C4-2B (cell line): Measurements from ENCODE around the gene ORC2.

ENCODE experiments used
- H3K27ac ChIP-seq: fragments of 450-650 bp; 2 replicates; pipeline ENCODE4 v1.5.1; 2017
- ZFX ChIP-seq: fragments of 450-650 bp; IDR thresholded peaks from 2 replicates; pipeline ENCODE4 v1.6.1; 2017
- TF ChIP-seq, protein P1 (sequence below): fragments of 450-650 bp; conservative IDR thresholded peaks from 2 replicates; pipeline ENCODE4 v1.5.1; 2017; ENCODE audit warnings: mild to moderate bottlenecking

ORC2 gene

DNA sequence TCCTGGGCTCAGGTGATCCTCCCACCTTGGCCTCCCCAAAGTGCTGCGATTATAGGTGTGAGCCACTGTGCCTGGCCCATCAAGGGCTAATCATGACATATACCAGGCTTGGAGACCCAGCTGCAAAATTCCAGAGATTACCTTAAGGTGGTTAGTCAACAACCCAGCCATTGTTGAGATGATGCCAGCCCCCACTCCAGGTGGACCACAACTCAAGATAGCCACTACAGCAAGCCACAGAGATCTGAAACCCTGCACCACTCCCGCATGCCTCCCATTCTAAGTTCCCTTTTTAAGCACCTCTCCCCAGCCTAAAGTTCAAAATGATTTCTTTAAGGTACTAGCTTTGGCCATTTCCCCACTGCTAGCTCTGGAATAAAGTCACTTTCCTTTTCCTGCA lies 94.4 kb downstream of the ORC2 start:
- TF ChIP-seq, protein P1, sequence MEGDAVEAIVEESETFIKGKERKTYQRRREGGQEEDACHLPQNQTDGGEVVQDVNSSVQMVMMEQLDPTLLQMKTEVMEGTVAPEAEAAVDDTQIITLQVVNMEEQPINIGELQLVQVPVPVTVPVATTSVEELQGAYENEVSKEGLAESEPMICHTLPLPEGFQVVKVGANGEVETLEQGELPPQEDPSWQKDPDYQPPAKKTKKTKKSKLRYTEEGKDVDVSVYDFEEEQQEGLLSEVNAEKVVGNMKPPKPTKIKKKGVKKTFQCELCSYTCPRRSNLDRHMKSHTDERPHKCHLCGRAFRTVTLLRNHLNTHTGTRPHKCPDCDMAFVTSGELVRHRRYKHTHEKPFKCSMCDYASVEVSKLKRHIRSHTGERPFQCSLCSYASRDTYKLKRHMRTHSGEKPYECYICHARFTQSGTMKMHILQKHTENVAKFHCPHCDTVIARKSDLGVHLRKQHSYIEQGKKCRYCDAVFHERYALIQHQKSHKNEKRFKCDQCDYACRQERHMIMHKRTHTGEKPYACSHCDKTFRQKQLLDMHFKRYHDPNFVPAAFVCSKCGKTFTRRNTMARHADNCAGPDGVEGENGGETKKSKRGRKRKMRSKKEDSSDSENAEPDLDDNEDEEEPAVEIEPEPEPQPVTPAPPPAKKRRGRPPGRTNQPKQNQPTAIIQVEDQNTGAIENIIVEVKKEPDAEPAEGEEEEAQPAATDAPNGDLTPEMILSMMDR, result no peak
- TF ChIP-seq ZFX, result no peak
- H3K27ac ChIP-seq, result no peak overlapping the region

DNA sequence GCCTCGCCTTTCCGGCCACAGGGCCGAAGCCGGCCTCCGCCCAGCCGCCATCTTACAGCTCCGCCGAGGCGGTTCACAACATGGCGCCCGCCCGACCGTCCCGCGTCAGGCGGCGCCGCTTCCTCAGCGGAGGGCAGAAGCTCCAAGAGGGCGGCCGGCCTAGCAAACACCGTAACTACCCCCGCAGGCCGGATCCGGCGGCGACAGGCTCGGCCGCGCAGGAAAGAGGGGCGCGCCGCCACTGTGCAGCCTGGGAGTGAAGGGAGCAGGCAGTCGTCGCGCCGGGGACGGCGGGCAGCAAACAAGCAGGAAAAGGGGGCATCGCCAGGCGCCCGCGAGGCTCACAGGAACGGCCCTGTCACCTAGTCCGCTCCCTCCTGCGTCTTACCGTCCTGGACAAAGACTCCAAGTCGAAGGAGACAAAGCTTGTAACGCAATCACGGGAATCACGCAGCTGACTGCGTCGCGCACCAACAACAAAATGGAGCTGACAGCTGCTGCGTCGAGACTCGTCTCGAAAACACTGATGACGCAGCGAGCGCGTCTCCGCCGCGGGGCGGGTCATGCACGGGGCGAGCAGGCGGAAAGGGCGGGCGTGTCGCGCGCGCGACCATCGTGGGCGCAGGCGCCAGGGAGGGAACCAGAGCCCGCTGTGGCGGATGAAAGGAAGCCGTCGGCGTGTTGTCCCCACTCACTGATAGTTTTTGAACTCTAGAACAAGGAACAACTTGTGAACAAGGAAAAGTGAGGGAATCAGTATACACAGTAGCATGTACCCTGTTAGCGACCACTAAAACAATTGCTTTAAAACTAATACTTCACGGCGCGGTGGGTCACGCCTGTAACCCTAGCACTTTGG lies 99.1 kb downstream of the ORC2 start, which contains the start of gene CLK1:
CLK1 (minus strand) TSS at position 483 of the 859 bp plus-strand sequence. CDS start 2,796 bp downstream, outside the sequence.
- peak; percentile 50; the same call in 1 of the 2 replicates for TF ChIP-seq ZFX
- TF ChIP-seq, protein P1, result no peak
- H3K27ac ChIP-seq, result peak within 1 kb of the TSS; percentile 98

DNA sequence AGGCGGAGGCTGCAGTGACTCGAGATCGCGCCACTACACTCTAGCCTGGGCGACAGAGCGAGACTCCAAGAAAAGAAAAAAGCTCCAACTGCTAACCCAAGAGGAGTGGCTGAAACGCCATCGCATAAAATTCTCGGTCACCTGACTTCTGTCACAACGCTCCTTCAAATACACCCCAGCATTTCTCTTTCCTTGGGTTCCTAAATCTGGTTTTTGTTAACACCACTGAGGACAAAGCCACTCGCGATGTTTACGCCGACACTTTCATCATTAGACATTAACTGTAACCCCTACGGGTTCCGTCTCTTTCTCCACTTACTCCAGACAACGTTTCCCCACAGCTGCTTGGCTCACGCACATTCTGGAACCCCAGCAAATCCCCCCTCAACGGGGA lies 99.7 kb downstream of the ORC2 start:
- no peak for TF ChIP-seq ZFX
- TF ChIP-seq, protein P1, result no peak
- peak overlapping the region; percentile 98 for H3K27ac ChIP-seq

DNA sequence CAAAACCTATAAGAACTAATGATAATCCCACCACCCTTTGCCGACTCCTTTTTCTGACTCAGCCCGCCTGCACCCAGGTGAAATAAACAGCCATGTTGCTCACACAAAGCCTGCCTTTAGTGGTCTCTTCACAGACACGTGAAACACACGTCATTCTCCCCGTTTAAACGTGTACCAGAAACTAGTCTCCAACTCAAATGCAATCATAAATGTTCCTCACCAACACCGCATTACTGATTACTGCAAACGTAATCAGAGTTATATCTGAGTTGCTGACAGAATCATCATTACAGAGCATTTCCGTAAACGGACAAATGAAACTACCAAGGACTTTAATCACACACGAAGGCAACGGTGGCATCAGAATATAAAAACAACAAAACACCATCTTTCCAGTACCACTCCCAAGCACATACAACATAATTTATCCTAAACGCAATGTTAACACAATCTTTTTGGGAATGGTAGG lies 100.9 kb downstream of the ORC2 start:
- H3K27ac ChIP-seq, result peak overlapping the region; percentile 16; the same call in 1 of the 2 replicates
- no peak for TF ChIP-seq ZFX
- TF ChIP-seq, protein P1, result no peak

DNA sequence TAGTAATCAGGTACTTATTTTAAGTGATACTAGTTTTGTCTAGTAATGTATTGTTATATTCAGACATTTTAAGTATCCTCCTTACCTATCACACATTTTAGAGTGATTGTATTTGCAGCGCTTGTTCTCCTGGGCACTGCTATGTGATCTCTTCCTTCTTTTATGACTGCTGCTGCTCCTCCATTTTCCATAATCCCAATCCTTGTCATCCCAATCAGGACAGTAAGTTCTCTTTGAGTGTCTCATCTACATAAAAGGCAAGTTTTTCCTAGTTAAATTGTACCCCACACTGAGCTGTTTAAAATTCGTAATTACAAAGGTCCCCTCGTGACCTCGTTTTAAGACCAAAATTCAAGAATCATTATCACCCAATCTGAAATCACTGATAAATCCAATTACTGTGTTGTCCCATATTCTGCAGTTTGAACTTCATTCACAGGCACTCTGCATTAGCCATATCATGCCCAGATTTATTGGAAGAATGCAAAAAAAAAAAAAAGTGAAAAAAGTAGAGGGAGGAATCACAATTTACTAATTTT lies 101.8 kb downstream of the ORC2 start:
- no peak overlapping the region; the same call in 1 of the 2 replicates for H3K27ac ChIP-seq
- TF ChIP-seq, protein P1, result no peak
- TF ChIP-seq ZFX, result no peak

DNA sequence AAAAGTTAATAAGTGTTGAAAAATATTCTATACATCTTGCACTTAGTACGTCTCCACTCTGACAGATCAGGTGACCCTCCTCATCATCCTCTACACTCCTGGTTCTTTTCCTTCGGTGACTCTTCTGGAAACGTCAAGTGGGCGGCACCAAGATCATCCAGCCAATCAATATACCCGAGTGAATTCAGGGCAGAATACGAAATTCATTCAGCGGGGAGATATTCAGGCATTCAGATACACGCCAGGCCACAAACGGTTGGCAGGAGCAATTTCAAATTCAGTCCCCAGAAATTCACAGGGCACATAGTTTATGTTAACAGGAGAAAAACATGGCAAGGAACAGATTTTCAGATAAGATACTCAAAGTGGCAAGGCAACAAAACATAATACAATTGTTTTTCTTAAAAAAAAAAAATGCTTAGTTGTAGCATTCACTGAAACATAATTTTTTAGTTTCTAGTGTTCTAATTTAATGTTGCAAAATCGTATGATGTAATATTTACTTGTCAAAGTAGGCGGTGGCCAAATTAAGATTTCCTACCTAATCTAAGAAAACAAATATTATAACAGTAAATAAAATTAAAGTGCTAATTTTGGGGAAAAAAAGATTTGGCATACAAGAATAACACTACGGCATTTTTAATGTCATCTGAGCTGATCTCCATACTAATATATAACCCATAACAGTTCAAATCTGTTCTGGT lies 103.2 kb downstream of the ORC2 start:
- TF ChIP-seq, protein P1, result no peak
- no peak for TF ChIP-seq ZFX
- no peak overlapping the region for H3K27ac ChIP-seq
